HG02840 (cell line): ENCODE data around the gene CEACAM3.
"Not testable (repeated sequence)": the region's sequence is repeated elsewhere in the genome, so short reads cannot be mapped to it uniquely, and the experiment has no call there.

ENCODE experiments used
- ATAC-seq: cut with Tn5 transposase; IDR thresholded peaks from one replicate; pipeline ENCODE4 v1.9.1; 2021; ENCODE audit warnings: mild to moderate bottlenecking, moderate library complexity, moderate number of reproducible peaks; ENCODE audit not compliant: unreplicated experiment, low FRiP score

The CEACAM3 gene

DNA sequence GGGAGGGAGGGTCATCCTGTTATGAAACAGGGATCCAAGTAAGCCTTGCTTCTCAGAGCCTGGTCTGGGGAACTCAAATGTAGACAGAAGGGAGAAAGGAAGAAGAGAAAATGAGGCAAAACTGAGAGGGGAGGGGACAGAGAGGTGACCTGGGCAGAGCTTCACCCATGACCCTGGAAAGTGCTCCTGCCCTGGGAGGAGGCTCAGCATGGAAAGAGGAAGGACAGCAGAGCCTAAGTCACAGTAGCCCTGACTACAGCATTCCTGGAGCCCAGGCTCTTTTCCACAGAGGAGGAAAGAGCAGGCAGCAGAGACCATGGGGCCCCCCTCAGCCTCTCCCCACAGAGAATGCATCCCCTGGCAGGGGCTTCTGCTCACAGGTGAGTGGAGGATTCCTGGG is at the start of gene CEACAM3:
CEACAM3 (plus strand) TSS at position 226 of the 400 bp plus-strand sequence; CDS start at position 317, 91 bp downstream.
- ATAC-seq = no peak

GRCh38 chr19:41746593-41747227 is 49.7 kb upstream of the CEACAM3 start:
- no peak for ATAC-seq

DNA sequence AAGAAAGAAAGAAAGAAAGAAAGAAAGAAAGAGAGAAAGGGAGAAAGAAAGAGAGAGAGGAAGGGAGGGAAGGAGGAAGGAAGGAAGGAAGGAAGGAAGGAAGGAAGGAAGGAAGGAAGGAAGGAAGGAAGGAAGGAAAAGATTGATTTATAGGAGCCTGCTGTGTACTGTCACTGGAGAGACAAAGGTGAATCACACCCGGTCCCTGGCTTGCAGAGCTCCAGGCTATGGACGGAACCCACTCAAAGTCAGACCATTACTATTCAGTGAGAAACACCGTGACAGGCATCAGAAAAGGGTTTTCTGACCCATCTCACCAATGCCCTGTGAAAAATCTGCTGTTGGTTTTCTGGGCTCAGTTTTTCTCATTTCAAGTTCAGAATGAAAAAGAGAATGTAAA is 48.4 kb upstream of the CEACAM3 start:
- no peak for ATAC-seq

DNA sequence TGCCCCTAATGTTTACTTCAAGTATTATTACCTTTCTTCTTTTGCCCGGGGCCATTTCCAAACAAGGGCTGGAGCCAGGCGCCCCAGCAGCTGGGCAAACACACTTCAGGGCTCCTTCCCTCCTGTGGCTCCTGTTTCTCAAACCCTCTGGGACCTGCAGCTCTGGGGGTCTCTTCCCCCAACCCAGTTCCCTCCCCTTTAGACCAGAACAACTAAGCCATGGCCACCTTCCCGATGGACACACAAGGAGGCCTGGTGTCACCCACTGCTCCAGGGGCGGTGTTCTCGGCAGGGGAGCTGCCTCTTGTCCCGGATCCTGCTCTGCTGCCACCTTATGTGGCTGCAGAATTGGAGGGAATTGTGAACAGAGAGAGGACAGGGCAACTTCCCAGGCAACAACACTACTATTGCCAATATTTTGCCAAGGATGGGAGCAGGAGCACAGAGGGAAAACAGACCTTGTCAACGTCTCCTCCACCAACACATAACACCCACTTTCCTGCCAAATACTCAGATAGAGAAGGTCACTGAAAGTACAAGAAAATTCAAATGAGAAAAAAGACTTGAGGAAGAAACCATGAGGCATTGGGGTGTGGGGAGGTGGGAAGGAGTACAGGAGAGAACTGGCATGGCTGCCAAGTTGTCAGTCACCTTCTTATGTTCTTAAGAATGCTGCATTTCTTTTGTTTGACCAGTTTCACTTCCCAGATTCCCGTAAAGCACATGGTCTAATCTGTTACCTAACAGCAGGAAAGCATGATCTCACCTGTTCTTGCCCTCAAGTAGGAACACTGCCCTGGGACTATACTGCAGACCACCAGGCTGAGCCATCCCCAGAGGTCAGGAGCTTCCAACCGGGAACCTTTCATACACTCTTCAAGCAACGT is 45.9 kb upstream of the CEACAM3 start:
- not testable (repeated sequence) for ATAC-seq

DNA sequence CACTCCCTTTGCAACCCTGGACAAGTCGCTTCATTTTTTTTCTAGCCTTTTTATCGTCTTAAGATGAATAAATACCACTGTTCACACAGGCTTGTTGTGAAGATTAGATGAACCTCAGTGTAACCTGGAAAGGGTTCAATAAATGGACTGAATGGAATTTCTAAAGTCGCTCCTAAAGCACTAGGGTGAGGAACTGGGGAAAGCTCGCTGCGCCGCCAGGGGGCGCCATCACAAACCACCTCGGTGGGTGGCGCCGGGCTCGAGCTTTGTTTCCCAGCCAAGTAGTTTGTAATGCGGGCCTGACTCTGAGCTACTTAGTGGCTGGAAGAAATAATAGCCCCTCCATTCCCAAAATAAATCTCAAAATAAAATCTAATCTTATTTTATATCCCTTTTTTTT is 43.2 kb upstream of the CEACAM3 start:
- no peak for ATAC-seq

GRCh38 chr19:41753936-41754529 is 42.4 kb upstream of the CEACAM3 start:
- no peak for ATAC-seq

- ATAC-seq = no peak
Observed at GRCh38 chr19:41755328-41755913, 41.0 kb upstream of the CEACAM3 start, which contains the start of gene CEACAM6. CEACAM6 (plus strand) TSS chr19:41755530; CDS start chr19:41755639, 109 bp downstream.

GRCh38 chr19:41758846-41759245 is 37.5 kb upstream of the CEACAM3 start:
- no peak for ATAC-seq

- no peak for ATAC-seq
Observed at GRCh38 chr19:41767115-41767514, 29.3 kb upstream of the CEACAM3 start.

DNA sequence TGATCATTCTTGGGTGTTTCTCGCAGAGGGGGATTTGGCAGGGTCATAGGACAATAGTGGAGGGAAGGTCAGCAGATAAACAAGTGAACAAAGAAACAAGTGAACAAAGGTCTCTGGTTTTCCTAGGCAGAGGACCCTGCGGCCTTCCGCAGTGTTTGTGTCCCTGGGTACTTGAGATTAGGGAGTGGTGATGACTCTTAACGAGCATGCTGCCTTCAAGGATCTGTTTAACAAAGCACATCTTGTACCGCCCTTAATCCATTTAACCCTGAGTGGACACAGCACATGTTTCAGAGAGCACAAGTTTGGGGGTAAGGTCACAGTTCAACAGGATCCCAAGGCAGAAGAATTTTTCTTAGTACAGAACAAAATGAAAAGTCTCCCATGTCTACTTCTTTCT is 28.3 kb upstream of the CEACAM3 start:
- not testable (repeated sequence) for ATAC-seq

DNA sequence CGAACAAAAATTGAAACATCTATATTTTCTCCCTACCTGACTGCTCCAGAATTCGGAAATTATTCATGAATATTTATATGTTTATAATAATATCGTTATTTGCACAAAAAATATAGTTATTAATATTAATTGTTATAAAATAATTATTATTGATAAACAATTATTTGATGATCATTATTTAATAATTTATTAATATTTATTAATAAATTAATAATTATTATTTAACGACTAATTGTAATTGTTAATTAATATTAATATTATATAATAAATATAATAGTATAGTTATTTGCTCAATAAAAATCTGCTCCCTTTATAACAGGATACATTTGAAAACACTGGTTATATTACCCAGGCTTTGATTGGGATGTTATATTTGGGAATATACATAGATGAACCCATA is 26.8 kb upstream of the CEACAM3 start:
- no peak for ATAC-seq

GRCh38 chr19:41771410-41771809 is 25.0 kb upstream of the CEACAM3 start:
- no peak for ATAC-seq

GRCh38 chr19:41774515-41774980 is 21.8 kb upstream of the CEACAM3 start:
- no peak for ATAC-seq

GRCh38 chr19:41776700-41777099 is 19.7 kb upstream of the CEACAM3 start:
- ATAC-seq = no peak

DNA sequence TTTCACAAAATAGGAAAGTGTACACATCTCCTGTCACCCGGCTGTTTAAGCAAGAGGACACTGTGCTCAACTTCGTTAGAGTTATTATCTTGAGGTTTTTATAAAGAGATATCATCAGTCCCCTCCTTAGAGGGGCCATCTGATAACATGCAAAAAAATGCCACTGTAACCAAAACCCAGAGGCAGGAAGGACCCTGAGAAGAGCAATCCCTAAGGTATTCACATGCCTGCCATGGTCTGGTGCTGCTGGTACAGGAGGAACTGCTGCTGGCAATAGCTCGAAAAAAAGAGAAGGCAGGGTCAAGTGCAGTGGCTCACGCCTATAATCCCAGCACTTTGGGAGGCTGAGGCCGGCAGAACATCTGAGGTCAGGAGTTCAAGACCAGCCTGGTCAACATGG is 12.8 kb upstream of the CEACAM3 start:
- no peak for ATAC-seq

GRCh38 chr19:41784312-41784711 is 12.1 kb upstream of the CEACAM3 start:
- no peak for ATAC-seq

DNA sequence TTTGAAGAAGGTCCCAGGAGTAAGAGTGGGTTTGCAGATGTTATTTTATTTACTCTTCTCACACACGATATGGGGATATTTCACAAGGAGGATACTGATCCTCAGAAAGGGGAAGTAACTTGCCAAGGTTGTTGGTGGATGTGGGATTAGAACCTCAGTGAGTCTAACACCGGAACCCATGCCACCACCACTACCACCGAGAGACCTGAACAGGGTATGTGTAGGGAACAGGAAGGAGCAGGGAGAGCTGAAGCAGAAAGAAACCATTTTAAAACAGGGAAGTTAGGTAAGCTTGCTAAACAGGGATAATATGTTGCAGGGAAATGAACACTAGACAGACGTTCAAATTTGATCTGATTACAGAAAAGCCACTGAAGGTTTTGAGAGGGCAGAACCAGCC is 11.6 kb upstream of the CEACAM3 start:
- no peak for ATAC-seq

GRCh38 chr19:41785653-41786052 is 10.7 kb upstream of the CEACAM3 start:
- ATAC-seq = no peak

GRCh38 chr19:41787055-41787454 is 9.3 kb upstream of the CEACAM3 start:
- ATAC-seq = no peak

- ATAC-seq = not testable (repeated sequence)
Observed at GRCh38 chr19:41788518-41788917, 7.9 kb upstream of the CEACAM3 start.

GRCh38 chr19:41789053-41789452 is 7.3 kb upstream of the CEACAM3 start:
- ATAC-seq = not testable (repeated sequence)
